GM19351 (cell line): Measurements from ENCODE around the gene PCYT2.
A peak's percentile ranks its signal among the peaks of the same experiment; 100 is the strongest.
"Not testable (repeated sequence)": the region's sequence is repeated elsewhere in the genome, so short reads cannot be mapped to it uniquely, and the experiment has no call there.

Experiments
- ATAC-seq: cut with Tn5 transposase; IDR thresholded peaks from one replicate; pipeline ENCODE4 v1.9.1; 2021; ENCODE audit warnings: mild to moderate bottlenecking, moderate library complexity; ENCODE audit not compliant: unreplicated experiment

PCYT2 gene

DNA sequence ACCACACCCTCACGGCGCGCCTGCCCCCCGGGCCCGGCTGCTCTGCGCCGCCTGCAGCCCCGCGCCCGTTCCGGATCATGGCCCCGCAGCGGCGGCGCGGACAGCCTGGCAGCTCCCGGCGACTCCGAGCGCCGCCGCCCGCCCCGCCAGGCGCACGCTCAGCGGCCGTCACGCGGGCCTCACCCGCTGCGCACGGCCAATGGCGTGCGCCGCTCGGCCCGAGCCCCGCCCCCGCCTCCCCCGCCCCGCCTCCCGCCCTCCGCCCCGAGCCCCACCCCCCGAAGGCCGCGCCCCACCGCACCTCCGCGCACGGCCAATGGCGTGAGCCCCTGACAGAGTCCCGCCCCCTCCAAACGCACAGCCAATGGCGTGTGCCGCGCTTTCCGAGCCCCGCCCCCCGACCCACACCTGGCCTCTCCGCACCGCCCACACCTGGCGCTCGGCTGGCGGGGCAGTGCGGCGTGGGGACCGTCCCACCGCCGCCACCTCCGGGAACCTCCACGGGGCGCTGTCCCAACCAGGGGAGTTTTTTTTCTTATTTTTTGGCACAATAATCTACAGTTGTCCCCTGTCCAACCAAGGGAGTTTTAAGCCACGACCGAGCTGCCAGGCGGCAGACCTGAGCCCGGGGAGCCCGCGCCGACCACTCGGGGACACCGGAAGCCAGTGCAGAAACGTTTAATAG, at the start of gene PCYT2:
Gene PCYT2 (minus strand): TSS at position 123 of the 685 bp plus-strand sequence. CDS start 44 bp downstream, at position 79.
- peak; percentile 89 for ATAC-seq

DNA sequence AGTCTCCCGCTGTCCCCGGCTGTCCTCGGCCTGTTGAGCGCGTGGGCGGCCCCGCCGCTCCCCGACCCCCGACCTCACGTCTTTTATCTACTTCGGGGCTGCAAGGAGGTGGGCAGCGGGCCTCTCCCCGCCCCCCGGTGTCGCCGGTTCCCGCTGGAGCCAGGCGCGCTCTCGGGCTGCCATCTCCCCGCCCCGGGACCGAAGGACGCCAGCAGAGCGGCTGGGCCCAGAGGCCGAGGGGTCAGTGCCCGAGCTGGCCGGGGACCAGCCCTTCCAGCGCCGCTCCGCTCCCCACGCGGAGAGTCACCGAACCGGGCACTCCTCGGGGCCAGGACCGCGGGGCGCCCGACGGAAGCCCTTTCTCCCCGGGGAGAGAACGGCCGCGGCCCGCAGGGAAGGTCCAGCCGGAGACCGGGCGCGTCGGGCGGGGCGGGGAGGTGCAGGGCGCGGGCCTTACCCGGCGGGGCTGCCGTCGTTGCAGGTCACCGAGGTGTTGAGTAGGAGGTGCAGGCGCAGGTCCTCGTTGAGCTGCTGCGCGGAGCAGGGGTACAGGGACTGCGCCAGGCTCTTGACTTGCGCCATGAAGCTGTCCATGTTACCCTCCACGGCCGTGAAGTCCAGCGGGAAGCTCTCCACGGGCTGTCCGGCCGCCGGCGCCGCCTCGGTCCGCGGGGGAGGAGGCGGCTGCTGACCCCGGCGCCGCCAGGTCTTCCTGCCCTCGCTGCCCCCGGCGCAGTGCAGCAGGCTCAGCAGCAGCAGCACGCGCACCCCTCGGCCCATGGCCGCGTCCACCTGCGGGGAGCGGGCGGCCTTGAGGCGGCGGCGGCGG, 49.1 kb upstream of the PCYT2 start:
- no peak for ATAC-seq

DNA sequence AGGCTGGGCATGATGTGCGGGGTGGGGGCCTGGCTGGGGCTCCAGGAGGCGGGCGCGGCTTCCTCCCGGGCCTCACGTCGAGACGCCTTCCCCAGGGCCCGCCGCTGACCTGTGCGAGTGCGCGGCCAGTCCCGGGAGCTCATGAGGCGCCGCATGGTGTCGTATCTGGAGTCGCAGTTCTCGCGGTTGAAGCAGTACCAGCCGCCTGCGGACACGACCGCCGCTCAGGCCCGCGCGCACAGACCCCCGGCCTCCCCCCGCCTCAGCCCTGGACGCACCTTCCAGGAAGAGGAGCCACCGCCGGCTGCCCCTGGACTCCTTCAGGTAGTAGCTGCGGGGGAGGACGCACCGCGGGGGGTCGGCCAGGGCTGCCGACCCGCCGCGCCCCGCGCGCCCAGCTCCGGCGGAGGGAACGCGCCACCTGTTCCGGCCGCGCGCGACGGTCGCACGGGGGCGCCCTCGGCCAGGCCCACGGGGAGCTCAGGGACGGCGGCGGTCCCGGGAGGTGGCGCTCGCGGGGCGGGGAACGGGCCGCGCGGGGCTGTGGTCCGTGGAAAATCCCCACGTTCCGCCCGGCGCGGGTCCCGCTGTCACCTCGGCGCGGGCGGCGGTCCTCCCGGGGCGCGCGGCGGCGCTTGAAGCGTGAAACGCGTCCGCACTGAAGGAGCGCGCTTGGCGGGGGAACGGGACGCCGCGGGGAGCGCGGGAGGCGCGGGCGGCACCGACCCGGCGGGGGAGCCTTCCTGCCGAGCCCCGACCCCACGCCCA, 48.3 kb upstream of the PCYT2 start:
- ATAC-seq, result no peak

DNA sequence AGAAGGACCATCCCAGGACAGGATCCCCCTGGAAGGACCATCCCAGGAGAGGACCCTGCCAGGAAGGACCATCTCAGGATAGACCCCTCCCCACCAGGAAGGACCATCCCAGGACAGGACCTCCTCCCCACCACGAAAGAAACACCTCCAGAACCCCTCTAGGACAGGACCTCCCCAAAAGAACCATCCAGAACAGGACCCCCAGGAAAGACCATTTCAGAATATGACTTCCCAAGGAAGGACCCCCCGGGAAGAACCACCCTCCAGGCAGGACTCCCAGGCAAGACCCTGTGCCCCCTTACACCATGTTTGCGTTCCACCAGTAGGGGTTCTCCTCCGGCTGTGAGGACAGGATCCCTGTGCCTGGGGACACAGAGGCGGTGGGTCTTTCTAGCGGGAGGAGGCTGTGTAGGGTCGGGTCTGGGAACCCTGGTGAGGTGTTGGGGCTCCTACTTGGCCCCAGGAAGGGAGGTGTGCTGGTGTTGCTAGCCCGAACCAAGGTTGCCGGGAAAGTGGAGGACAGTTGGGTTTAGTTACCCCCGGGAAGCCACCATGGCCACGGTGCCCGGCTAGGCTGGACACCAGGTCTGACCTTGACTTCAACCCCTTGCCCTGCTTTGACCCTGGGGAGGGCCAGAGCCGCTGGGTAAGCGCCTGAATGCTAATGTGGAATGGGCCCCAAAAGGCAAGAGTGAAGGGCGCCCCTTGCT, 47.6 kb upstream of the PCYT2 start:
- ATAC-seq, result no peak

DNA sequence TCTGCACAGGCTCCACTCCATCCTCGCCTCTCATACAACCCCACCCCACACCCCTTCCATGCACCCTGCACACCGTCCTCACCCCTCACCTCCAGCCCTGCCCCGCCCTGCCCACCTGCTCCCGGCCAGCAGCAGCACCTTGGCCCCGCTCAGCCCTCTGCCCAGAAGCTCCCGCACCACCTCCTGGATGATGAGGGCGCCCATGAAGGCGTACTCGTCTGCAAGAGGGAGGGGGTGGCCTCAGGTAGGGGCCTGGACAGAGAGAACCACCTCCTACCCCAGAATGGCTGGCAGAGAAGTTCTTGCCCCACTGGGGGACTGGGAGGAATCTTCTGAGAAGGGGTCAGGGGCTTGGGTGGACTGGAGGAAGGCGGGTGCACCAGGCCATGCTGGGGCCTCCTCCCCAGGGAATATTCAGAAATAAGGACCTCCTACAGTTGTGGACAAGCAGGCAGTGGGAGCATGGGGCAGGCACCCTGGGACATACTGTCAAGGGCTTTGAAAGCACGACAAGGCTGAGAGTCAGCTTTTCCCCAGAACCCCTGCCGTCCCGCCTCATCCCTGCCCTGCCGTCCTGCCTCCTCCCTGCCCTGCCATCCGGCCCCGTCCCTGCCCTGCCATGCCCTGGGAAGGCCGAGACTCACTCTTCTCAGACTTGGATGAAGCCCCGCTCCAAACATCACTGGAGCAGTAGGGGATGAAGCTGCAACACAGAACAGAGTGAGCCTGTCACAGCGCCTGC, 46.7 kb upstream of the PCYT2 start:
- ATAC-seq, result no peak

DNA sequence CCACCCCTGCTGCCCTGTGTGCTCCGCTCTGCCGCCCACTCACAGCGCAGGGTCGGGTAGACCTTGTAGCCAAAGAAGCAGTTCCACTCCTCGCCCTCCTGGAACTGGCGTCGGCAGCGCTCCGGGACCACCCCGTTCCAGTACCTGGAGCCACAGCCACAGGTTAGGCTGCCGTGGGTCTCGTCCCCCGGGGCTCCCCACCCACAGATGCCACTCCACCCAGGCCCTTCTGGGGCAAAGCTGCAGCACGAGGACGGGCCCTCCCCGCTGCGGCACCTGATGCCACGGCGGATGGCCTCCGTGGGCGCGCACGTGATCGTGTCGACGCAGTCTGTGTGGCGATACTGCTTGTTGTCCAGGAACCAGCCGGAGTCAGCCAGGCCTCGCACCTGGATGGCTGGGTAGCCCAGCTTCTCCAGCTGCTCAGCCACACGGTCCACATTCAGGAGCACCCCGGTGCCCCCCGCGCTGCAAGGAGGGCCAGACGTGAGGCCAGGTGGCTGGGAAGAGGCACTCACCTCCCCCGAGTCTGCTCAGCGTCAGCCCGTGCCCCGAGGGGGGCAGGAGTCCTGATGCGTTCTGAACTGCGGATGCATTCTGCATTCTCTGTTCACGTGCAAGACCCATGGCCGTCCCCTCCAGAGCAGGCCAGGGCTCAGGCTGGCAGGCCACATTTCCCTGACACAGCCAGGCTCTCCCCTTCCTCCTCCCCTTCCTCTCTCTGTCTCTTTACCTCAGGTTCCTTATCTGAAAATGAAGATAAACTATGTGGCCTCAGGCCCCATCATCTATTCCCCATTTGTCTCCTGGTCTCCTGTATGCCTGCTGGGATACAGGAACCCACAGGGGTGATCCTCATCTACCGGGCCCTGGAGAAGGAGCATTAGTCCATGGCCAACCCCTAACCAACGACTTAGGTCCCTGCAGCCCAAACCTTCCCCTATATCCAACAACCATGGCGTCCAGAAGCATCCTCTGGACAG, 45.7 kb upstream of the PCYT2 start:
- no peak for ATAC-seq

DNA sequence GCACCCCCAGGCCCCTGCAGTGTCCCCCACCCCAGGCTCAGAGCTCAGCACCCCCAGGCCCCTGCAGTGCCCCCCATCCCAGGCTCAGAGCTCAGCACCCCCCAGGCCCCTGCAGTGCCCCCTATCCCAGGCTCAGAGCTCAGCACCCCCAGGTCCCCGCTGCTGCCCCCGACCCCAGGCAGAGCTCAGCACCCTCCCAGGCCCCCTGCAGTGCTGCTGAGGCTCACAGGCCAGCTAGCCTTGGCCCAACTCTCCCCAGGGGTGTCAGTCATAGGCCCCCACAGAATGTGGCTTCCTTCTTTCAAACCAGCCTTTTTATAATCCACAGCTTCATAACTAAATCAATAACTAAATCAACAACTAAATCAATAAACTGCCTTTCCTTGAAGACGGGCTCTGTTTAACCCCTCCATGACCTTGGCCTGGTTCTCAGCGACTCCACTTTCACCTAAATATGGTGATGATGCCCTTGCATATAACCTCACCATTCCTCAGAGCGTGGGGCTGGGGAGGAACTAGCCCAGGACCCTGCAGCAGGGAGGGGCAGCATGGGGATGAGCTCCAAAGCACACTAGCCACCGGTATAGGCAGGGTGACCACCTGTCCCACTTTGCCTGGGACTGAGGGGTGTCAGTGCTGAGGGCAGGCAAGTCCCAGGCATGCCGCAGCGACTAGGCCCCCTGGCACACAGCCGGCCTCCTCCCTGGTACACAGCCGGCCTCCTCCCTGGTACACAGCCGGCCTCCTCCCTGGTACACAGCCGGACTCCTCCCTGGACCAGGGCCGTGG, 44.8 kb upstream of the PCYT2 start:
- no peak for ATAC-seq

DNA sequence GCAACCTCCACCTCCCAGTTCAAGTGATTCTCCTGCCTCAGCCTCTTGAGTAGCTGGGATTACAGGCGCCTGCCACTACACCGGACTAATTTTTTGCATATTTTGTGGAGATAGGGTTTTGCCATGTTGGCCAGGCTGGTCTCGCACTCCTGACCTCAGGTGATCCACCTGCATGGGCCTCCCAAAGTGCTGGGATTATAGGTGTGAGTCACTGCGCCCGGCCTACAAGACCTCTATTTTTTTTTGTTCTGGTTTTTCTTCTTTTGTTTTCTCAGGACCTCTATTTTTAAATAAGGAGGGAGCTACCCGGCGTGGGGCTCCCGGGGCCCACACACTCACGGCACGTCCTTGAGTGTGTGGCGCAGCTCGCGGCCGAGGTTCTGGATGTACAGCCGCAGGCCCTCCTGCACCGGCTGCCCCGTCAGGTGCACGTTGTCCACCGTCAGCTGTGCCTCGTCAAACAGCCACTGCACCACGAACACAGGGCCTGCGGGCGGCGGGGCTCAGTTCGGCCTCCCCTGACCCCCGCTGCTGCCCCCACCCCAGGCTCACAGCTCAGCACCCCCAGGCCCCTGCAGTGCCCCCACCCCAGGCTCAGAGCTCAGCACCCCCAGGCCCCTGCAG, 44.0 kb upstream of the PCYT2 start:
- no peak for ATAC-seq

DNA sequence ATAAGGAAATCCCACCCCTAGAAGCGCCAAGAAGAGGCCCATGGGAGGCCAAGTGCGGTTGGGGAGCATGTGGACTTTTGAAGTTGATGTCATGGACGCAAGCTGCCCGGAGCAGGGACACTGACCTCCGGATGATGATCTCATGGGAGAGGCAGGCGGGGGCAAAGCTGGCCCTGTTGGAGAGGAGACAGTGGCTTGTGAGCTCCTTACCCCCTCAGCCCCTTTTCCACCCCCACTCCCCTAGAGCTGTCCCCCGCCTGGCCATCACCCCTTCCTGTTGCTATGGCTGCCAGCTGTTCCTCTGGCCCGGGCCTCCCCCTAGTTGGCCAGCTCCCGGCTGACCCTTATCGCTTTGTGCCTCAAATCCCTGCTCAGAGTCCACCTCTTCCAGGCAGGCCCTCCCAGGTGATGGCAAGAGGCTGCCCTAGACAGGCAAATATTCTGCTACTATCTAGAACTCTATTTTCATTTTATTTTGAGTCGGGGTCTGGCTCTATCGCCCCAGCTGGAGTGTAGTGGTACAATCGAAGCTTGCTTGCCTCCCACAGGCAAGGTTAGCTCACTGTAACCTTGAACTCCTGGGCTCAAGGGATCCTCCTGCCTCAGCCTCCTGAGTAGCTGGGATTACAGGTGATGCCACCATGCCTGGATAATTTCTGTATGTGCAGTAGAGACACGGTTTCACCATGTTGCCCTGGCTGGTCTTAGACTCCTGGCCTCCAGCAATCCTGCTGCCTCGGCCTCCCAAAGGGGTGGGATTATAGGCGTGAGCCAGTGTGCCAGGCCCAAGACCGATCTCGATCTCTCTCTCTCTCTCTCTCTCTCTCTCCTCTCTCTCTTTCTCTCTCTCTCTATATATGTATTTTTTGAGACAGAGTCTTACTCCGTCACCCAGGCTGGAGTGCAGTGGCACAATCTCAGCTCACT, 43.2 kb upstream of the PCYT2 start:
- ATAC-seq, result no peak

DNA sequence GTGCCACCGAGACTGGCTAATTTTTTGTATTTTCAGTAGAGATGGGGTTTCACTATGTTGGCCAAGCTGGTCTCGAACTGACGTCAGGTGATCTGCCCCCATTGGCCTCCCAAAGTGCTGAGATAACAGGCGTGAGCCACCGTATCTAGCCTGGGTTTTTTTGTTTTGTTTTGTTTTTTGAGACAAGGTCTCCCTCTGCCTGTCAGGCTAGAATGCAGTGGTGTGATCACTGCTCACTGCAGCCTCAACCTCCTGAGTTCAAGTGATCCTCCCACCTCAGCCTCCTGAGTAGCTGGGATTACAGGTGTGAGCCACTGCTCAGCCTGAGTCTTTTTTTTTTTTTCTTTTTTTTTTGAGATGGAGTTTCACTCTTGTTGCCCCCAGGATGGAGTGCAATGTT, 42.2 kb upstream of the PCYT2 start:
- not testable (repeated sequence) for ATAC-seq

DNA sequence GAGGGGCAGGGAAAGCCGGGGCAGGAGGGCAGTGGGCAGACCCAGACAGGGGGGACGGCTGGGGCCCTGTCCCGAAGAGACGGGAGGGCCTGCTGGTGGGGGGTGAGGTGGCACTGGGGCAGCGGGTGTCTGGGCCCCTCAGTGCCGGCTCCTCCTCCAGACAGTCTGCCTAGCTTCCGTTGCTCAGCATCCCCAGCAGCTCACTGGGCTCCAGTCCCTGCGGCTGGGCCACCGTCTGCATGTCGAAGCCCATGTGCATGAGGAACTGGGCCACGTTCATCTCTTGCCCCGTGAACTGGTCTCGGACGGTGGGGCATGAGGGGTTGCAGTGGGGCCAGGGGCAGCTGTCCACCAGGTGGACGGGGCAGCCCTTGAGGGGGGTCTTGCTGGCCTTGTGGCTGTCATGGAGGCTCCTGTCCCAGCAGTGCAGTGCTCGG, 41.6 kb upstream of the PCYT2 start:
- ATAC-seq, result no peak

DNA sequence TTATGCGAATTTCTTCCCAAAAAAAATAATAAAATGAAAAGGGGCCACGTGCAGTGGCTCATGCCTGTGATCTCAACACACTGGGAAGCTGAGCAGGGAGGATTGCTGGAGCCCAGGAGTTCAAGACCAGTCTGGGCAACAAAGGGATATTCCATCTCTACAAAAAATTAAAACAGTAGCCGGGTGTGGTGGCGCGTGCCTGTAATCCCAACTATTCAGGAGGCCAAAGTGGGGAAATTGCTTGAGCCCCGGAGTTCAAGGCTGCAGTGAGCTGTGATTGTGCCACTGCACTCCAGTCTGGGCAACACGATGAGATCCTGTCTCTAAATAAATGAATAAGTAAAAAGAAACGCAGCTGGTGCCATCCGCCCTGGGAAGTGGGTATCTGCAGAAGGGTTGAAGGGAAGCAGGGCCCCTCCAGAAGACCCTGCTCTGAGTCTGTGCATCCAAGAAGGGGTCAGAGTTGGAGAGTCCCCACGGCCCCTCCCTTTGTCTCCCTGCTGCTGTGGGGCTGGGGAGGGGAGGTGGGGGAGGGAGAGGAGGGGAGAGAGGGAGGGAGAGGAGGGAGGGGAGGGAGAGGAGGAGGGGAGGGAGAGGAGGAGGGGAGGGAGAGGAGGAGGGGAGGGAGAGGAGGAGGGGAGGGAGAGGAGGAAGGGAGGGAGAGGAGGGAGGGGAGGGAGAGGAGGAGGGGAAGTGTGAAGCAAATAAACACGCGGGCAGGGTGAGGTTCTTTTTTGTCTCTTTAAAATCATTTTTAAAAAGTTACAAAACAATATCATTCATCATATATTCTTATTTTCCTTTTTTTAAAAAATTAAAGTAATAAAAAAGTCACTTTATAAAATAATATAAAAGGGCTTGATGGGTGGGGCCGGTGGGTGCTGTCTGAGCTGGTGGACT, 40.8 kb upstream of the PCYT2 start:
- ATAC-seq, result no peak

DNA sequence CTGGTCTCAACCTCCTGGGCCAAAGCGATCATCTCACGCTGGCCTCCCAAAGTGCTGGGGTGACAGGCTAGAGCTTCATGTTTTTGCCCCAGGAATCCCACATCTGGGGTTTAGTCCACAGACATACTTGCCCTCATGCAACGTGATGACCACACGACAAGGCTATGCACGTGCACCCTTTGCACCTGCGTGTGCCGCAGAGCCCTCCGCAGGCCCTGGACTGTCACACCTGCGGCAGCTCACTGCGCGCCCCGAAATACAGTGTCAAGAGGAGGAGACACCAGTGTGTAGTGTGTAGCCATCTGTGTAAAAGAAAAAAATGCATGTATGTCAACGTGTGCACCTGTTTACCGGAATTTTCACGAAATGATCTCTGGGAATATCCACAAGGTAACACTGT, 39.3 kb upstream of the PCYT2 start:
- no peak for ATAC-seq

DNA sequence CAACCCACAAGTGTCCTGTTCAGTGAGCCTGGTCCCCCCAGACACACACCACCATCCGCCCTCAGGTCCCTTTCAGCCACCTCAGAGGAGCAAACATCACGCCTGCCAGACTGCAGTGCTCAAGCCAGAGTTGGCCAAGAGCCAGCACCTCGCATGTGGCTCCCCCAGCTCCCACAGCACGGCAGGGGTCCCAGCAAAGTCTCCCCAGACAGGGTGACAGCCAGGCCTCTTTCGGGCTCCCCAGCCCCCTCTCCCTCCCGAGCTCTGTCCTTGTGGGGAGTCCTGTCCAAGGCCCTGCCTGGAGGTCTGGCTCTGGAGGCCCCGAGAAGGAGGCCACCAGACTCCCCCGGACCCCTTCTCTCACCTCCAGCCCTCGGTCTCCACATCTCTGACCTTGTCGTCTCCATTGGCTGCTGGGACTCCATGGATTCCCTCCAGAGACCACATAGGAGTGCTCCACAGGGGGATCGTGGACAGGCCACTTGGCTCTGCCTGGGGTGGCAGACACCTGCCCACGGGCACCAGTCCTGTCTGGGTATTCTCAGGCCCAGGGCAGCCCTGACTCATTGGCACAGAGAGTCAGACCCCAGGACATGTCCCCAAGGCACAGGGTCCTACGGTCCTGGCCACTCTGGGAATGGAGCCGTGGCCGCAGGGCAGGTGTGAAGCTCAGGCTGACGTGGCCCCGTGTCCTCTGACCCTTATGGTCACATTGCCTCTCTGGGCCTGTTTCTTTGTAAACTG, 37.6 kb upstream of the PCYT2 start:
- no peak for ATAC-seq

DNA sequence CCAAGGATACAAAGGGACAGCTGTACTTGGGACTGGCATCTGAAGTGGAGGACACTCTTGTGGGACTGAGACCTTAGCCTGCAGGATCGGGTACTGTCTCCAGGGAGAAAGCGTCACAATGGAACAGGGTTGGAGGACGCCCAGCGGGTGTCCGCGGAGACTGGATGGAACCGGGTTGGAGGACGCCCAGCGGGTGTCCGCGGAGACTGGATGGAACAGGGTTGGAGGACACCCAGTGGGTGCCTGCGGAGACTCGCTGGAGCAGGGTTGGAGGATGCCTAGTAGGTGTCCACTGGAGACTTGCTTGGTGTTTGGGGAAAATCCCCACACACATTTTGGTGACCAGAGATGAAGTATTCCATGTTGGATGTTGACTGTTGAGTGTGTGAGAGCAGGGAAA, 36.0 kb upstream of the PCYT2 start, which contains the start of gene MYADML2:
Gene MYADML2 (minus strand): TSS at position 45 of the 400 bp plus-strand sequence. CDS start 5,492 bp downstream, outside the sequence.
- no peak for ATAC-seq
